ENCODE results near the gene GORASP2.

DNA sequence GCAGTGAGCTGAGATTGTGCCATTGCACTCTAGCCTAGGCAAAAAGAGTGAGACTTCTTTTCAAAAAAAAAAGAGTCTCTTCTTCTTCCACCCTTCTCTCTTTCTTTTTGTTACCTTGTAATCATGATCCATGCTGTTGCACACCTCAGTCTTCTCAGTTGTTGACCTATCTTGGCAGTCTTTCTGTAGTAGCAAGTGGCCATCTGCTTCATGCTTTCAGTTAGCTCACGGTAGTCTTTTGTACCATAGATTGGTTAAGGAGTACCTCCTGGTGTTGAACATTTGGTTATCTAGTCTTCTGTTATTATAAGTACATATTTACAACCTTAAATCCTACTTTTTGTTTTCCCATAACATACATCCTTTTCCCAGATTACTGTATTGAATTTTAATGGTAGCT is 3.1 kb downstream of the GORASP2 start:
- TF ChIP-seq, protein P1, sequence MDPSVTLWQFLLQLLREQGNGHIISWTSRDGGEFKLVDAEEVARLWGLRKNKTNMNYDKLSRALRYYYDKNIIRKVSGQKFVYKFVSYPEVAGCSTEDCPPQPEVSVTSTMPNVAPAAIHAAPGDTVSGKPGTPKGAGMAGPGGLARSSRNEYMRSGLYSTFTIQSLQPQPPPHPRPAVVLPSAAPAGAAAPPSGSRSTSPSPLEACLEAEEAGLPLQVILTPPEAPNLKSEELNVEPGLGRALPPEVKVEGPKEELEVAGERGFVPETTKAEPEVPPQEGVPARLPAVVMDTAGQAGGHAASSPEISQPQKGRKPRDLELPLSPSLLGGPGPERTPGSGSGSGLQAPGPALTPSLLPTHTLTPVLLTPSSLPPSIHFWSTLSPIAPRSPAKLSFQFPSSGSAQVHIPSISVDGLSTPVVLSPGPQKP (IDR thresholded peaks at IDR 0.05; ENCODE audit: borderline replicate concordance, low read depth, low read length), result no peak
- TF ChIP-seq, protein P2, sequence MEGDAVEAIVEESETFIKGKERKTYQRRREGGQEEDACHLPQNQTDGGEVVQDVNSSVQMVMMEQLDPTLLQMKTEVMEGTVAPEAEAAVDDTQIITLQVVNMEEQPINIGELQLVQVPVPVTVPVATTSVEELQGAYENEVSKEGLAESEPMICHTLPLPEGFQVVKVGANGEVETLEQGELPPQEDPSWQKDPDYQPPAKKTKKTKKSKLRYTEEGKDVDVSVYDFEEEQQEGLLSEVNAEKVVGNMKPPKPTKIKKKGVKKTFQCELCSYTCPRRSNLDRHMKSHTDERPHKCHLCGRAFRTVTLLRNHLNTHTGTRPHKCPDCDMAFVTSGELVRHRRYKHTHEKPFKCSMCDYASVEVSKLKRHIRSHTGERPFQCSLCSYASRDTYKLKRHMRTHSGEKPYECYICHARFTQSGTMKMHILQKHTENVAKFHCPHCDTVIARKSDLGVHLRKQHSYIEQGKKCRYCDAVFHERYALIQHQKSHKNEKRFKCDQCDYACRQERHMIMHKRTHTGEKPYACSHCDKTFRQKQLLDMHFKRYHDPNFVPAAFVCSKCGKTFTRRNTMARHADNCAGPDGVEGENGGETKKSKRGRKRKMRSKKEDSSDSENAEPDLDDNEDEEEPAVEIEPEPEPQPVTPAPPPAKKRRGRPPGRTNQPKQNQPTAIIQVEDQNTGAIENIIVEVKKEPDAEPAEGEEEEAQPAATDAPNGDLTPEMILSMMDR (conservative IDR thresholded peaks at IDR 0.05; ENCODE audit: low read depth, low read length), result no peak
- TF ChIP-seq POLR2A (IDR thresholded peaks at IDR 0.05; ENCODE audit: low read depth, low read length), result no peak
